Measurements from ENCODE around the gene ZNF416.

ZNF416 gene

DNA sequence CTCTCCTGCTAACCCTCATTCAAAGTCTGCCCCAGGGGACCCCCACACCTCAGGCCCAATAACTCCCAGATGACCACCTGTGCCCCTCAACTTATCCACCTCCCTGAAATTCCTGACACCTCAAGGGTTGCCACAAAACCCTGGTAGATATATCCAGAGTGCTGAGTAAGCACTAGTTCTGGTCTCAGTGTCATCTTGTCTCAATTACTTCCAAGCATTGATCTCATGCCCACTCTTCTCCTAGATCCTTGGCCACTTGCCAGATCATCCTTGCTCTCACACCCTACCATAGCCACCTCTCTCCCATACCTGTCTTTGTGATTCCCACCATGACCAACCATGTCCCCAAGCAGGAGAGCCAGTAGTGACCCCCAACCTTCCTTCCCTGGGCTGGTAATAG lies 2.0 kb downstream of the ZNF416 start:
- Histone ChIP-seq H3K9me3 (peaks cover 35% of the 10 kb centered on the region), H3K36me3 (replicated peaks) (peaks cover 35% of the 10 kb centered on the region)
- in situ Hi-C loops (cut with MboI; ENCODE audit: low sequenced_read_pairs): no loop called here

DNA sequence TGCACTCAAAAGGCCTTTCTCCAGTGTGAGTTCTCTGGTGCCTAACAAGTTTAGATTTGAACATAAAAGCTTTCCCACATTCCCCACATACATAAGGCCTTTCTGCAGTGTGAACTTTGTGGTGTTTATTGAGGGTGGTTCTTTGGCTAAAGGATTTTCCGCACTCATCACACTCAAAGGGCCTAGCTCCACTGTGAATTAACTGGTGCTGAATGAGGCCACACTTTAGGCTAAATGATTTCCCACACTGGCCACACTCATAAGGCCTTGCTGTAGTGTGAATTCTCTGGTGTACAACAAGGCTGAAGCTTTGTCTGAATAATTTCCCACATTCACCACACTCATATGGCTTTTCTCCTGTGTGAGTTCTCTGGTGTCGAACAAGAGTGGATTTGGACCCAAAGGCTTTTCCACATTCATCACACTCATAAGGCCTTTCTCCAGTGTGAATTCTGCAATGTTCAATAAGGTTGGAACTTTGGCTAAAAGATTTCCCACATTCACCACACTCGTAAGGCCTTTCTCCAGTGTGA lies 6.2 kb downstream of the ZNF416 start:
- peaks cover 35% of the 10 kb centered on the region for H3K36me3 ChIP-seq (replicated peaks)
- in situ Hi-C loops (cut with MboI; ENCODE audit: low sequenced_read_pairs): no loop called here

More for the DNA sequence above, 2.0 kb downstream of the ZNF416 start:
- H3K4me3 ChIP-seq: no peak overlapping the region
- H3K27me3 ChIP-seq (ENCODE audit: low read depth): no peaks in the 10 kb centered on the region
- DNase-seq (ENCODE audit: low spot score in 2 of 2): no peak
- no peaks in the 10 kb centered on the region; the same call in 1 of the 2 replicates for H3K4me1 ChIP-seq

GRCh38 chr19:57570707-57571106 lies 8.0 kb downstream of the ZNF416 start:
- no peak for DNase-seq (ENCODE audit: low spot score in 2 of 2)
- in situ Hi-C loops (cut with MboI; ENCODE audit: low sequenced_read_pairs): no loop called here
- Histone ChIP-seq H3K4me1 (no peaks in the 10 kb centered on the region), H3K27me3 (ENCODE audit: low read depth) (no peaks in the 10 kb centered on the region), H3K9me3 (peaks cover 37% of the 10 kb centered on the region), H3K36me3 (replicated peaks) (peaks cover 27% of the 10 kb centered on the region), H3K4me3 (no peak overlapping the region)

More for the DNA sequence above, 6.2 kb downstream of the ZNF416 start:
- H3K27me3 ChIP-seq (ENCODE audit: low read depth): no peaks in the 10 kb centered on the region
- no peak for DNase-seq (ENCODE audit: low spot score in 2 of 2)
- H3K4me3 ChIP-seq: no peak overlapping the region
- H3K9me3 ChIP-seq: peaks cover 35% of the 10 kb centered on the region
- no peaks in the 10 kb centered on the region for H3K4me1 ChIP-seq

DNA sequence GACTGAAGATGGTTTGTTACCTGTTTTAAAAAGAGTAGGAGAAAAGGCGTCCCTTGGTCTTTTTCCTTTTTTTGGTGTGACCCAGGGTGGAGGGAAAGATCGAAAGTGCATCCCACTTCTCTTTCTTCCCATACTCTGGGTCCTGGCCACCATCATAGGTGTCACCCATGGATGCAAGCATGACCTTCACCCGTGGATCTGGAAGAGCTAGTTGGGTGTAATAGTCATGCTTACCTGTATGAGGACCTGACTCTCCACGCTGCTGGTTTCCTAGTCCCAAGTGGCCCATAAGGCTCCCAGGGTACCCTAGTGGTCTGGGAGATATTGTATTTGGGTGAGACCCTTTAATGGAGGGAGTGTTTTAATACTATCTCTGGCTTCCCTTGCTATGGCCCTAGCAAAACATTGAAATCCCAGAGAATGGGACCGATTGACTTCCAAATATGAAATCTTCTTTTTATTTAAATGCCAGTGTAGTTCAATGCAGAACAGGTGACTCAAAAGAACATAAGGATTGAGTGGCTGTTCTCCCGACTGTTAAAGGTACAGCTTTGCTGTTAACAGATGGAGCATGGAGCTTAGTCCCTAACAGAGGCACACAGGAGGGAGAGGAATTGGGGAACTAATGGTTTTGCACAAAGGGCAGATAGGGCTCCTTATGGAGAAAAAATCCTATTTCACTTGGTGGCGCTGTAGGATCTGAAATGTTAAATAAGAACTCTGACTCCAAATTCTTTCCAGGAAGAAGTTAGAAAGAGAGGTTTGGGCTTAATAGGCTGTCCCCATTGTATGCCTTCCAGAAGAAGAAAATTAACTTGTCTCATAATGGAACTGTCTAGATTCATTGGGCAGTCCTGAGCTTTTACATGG lies 12.1 kb downstream of the ZNF416 start:
- Histone ChIP-seq H3K27me3 (ENCODE audit: low read depth) (no peaks in the 10 kb centered on the region), H3K9me3 (peaks cover 28% of the 10 kb centered on the region), H3K36me3 (replicated peaks) (no peaks in the 10 kb centered on the region), H3K4me1 (no peaks in the 10 kb centered on the region), H3K4me3 (no peak overlapping the region)
- in situ Hi-C loops (cut with MboI; ENCODE audit: low sequenced_read_pairs): no loop called here
- DNase-seq (ENCODE audit: low spot score in 2 of 2): no peak

DNA sequence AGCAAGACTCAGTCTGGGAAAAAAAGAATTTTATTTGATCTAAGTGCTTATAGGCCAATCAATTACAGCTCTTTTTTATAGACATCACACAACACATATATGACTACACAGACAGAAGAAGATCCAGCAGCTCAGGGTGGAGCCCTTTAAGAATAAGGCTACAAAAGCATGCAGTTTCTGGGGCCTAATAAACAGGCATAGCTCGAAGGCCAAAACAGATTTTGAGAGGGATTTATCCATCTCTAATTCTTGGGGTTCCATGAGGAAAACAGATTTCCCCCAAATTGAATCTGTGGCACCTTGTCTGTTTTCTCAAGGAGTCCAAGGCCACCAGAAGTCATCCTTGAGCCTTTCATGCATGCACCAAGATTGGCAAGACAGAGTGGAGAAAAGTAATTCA lies 15.2 kb downstream of the ZNF416 start:
- no peak for DNase-seq (ENCODE audit: low spot score in 2 of 2)
- in situ Hi-C loops (cut with MboI; ENCODE audit: low sequenced_read_pairs): no loop called here
- H3K27me3 ChIP-seq (ENCODE audit: low read depth): no peaks in the 10 kb centered on the region
- no peak overlapping the region for H3K4me3 ChIP-seq
- peaks cover 30% of the 10 kb centered on the region for H3K9me3 ChIP-seq
- no peaks in the 10 kb centered on the region for H3K4me1 ChIP-seq
- H3K36me3 ChIP-seq (replicated peaks): no peaks in the 10 kb centered on the region

DNA sequence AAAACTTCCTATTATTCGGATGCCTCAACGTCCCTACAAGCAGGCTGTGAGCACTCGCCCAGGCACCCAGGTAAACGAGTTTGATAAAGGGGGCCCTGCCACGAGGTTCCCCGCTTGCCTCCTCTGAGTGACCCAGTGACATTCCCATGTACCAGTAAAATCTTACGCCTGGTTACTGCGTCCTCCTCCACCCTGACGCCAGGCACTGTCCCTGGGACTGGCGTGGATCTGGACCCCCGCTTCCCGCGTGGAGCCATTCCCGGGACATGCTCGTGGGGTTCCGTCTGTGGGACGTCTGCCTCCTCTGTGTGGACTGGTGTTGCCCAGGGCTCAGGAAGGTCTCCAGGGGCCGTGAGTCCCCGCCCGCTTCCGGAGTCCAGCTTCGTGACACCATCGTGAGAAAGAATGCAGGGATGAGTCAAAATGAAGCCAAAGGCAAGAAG lies 18.6 kb downstream of the ZNF416 start:
- Histone ChIP-seq H3K36me3 (replicated peaks) (peaks cover 9% of the 10 kb centered on the region), H3K4me1 (no peaks in the 10 kb centered on the region), H3K4me3 (peak overlapping the region; percentile 75), H3K9me3 (peaks cover 12% of the 10 kb centered on the region), H3K27me3 (ENCODE audit: low read depth) (no peaks in the 10 kb centered on the region)
- in situ Hi-C loops (cut with MboI; ENCODE audit: low sequenced_read_pairs): no loop called here
- DNase-seq (ENCODE audit: low spot score in 2 of 2): no peak

GRCh38 chr19:57559404-57560025 lies 19.2 kb downstream of the ZNF416 start, which contains the start of gene ZNF550:
Gene ZNF550 (minus strand): TSS chr19:57559863. CDS start chr19:57559682, 181 bp downstream.
- Histone ChIP-seq H3K36me3 (replicated peaks) (peaks cover 13% of the 10 kb centered on the region), H3K4me1 (no peaks in the 10 kb centered on the region), H3K9me3 (peaks cover 10% of the 10 kb centered on the region), H3K27me3 (ENCODE audit: low read depth) (no peaks in the 10 kb centered on the region), H3K4me3 (peak within 1 kb of the TSS; percentile 75)
- in situ Hi-C loops (cut with MboI; ENCODE audit: low sequenced_read_pairs): no loop called here
- peak; percentile 70 to 92 for DNase-seq (ENCODE audit: low spot score in 2 of 2)

DNA sequence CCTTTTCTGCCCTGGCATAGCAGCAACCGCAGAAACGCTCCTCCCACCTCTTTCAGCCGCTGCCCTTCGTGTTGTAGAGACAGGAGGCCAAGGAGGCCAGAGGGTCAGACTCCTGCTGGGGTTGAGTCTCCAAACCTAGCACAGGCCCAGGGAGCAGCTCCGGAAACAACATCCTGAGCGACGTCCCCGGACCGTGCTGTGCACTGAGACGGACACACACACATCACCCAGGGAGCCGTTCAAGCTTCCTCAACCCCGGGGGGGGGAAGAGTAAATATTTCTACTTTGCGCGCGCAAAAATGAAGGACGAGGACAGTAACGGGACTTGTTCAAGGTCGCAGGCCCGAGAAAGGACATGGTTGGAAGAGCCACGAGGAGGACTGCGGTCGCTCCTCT lies 19.7 kb downstream of the ZNF416 start:
- no peaks in the 10 kb centered on the region for H3K4me1 ChIP-seq
- H3K9me3 ChIP-seq: peaks cover 10% of the 10 kb centered on the region
- peak overlapping the region; percentile 75 for H3K4me3 ChIP-seq
- H3K36me3 ChIP-seq (replicated peaks): peaks cover 18% of the 10 kb centered on the region
- no peaks in the 10 kb centered on the region for H3K27me3 ChIP-seq (ENCODE audit: low read depth)
- DNase-seq (ENCODE audit: low spot score in 2 of 2): peak in 1 of 2 experiments; percentile 22
- in situ Hi-C loops (cut with MboI; ENCODE audit: low sequenced_read_pairs): no loop called here

DNA sequence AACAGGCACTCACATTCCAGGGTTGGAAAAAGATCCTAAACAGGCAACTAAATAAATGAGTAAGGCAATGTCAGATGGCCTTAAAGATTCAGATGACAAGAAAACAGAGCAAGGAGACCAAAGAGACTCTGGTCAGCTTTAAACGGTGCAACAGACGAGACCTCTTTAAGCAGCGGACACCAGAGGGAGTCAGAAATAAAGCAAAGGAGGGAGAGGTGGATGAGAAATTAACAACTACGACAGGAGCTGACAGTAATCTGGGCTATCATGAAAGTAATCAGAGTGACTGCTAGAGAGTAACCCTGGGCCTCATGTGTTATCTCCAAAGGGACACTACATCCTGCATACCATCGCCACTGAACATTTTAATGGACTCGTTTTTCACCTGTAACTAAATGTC lies 20.2 kb downstream of the ZNF416 start:
- H3K36me3 ChIP-seq (replicated peaks): peaks cover 22% of the 10 kb centered on the region
- H3K4me3 ChIP-seq: peak overlapping the region; percentile 75
- H3K9me3 ChIP-seq: peaks cover 7% of the 10 kb centered on the region
- in situ Hi-C loops (cut with MboI; ENCODE audit: low sequenced_read_pairs): no loop called here
- no peak for DNase-seq (ENCODE audit: low spot score in 2 of 2)
- H3K4me1 ChIP-seq: no peaks in the 10 kb centered on the region
- no peaks in the 10 kb centered on the region for H3K27me3 ChIP-seq (ENCODE audit: low read depth)

GRCh38 chr19:57557659-57558058 lies 21.1 kb downstream of the ZNF416 start:
- DNase-seq (ENCODE audit: low spot score in 2 of 2): no peak
- in situ Hi-C loops (cut with MboI; ENCODE audit: low sequenced_read_pairs): no loop called here
- no peaks in the 10 kb centered on the region for H3K4me1 ChIP-seq
- no peaks in the 10 kb centered on the region for H3K27me3 ChIP-seq (ENCODE audit: low read depth)
- H3K4me3 ChIP-seq: no peak overlapping the region
- H3K9me3 ChIP-seq: peaks cover 4% of the 10 kb centered on the region; the same call in 1 of the 2 replicates
- H3K36me3 ChIP-seq (replicated peaks): peaks cover 23% of the 10 kb centered on the region

GRCh38 chr19:57552432-57552831 lies 26.3 kb downstream of the ZNF416 start:
- in situ Hi-C loops (cut with MboI; ENCODE audit: low sequenced_read_pairs): no loop called here
- Histone ChIP-seq H3K27me3 (ENCODE audit: low read depth) (no peaks in the 10 kb centered on the region), H3K9me3 (peaks cover 8% of the 10 kb centered on the region), H3K4me1 (no peaks in the 10 kb centered on the region), H3K4me3 (no peak overlapping the region), H3K36me3 (replicated peaks) (peaks cover 68% of the 10 kb centered on the region)
- DNase-seq (ENCODE audit: low spot score in 2 of 2): no peak

DNA sequence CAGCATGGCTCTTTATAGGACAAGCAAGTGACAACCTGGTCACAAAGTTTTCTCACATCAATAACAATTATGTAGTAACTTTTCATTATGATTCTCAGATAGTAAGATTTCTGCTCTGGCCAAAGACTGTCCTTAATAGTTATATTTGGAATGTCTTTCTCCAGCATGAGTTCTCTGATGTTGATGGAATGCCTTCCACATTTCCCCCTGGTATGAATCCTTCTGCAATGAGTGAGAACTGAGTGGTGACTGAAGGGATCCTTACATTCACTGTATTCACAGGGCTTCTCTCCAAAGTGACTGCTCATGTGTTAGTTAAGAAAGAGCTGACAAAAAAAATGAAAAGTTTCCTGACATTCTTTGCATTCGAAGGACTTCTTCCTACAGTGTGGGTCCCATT lies 32.2 kb downstream of the ZNF416 start:
- in situ Hi-C loops (cut with MboI; ENCODE audit: low sequenced_read_pairs): no loop called here
- no peak for DNase-seq (ENCODE audit: low spot score in 2 of 2)
- Histone ChIP-seq H3K4me3 (no peak overlapping the region), H3K9me3 (peaks cover 36% of the 10 kb centered on the region), H3K36me3 (replicated peaks) (peaks cover 67% of the 10 kb centered on the region), H3K4me1 (no peaks in the 10 kb centered on the region), H3K27me3 (ENCODE audit: low read depth) (no peaks in the 10 kb centered on the region)

DNA sequence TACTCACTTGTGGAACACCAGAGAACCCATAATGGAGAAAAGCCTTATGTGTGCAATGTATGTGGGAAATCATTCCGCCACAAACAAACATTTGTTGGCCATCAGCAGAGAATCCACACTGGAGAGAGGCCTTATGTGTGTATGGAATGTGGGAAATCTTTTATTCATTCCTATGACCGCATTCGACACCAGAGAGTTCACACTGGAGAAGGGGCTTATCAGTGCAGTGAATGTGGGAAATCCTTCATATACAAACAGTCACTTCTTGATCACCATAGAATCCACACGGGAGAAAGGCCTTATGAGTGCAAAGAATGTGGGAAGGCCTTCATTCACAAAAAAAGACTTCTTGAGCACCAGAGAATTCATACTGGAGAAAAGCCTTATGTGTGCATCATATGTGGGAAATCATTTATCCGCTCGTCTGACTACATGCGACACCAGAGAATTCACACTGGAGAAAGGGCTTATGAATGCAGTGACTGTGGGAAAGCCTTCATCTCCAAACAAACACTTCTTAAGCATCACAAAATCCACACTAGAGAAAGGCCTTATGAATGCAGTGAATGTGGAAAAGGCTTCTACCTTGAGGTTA lies 40.7 kb downstream of the ZNF416 start:
- Histone ChIP-seq H3K27me3 (ENCODE audit: low read depth) (no peaks in the 10 kb centered on the region), H3K4me3 (no peak overlapping the region), H3K9me3 (peaks cover 31% of the 10 kb centered on the region), H3K4me1 (no peaks in the 10 kb centered on the region), H3K36me3 (replicated peaks) (peaks cover 27% of the 10 kb centered on the region)
- DNase-seq (ENCODE audit: low spot score in 2 of 2): no peak
- in situ Hi-C loops (cut with MboI; ENCODE audit: low sequenced_read_pairs): no loop called here
